GM18508 (cell line): Measurements from ENCODE around the gene FGR.

Source experiments
- ATAC-seq: cut with Tn5 transposase; IDR thresholded peaks from one replicate; pipeline ENCODE4 v1.9.1; 2021; ENCODE audit warnings: moderate number of reproducible peaks; ENCODE audit not compliant: insufficient read depth, unreplicated experiment

FGR gene

DNA sequence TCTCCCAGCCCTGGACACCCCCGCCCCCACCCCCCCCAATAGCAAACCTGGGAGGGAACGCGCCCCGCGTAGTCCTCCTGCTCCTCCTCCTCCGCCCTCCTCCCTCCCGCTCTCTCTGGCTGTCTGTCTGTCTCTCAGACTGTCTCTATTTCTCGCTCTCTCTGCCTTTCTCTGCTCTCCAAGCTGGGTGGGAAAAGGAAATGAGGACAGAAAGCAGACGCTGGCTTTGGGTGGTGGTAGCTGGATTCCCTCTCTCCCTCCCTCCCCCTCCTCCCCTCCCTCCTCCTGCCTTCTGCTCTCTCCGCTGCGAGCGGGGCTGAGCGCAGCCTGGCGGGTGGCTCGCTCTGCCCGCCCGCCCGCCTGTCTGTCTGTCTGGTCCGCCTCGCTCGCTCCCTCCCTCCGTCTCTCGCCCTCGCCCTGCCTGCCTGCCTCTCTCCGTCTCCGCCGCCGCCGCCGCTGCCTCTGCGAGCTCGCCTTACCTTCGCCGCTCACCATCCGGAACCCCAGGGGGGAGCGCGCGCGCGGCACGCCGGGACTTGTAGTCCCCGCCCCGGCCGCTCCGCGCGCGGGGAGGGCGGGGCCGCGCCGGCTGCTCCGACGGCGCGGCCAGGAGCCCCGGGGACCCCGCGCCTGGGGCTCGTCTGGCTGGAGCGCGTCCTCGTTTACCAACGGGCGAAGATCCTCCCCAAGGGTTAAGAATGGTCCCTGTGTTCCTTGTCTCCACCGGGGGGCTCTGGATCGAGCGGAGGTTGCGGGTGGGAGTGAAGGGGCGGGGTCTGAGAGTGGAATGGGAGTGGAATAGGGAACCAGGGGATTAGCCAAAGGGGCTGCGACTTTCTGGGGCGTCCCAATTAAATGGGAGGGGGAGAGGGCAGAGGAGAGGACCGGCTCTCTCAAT lies 31.1 kb downstream of the FGR start, which contains the start of gene AHDC1:
TSS of gene AHDC1 (minus strand) at position 464 of the 898 bp plus-strand sequence. CDS start 52,029 bp downstream, outside the sequence.
- no peak for ATAC-seq

- ATAC-seq, result no peak
Measured at GRCh38 chr1:27603309-27603680, 31.7 kb downstream of the FGR start.

DNA sequence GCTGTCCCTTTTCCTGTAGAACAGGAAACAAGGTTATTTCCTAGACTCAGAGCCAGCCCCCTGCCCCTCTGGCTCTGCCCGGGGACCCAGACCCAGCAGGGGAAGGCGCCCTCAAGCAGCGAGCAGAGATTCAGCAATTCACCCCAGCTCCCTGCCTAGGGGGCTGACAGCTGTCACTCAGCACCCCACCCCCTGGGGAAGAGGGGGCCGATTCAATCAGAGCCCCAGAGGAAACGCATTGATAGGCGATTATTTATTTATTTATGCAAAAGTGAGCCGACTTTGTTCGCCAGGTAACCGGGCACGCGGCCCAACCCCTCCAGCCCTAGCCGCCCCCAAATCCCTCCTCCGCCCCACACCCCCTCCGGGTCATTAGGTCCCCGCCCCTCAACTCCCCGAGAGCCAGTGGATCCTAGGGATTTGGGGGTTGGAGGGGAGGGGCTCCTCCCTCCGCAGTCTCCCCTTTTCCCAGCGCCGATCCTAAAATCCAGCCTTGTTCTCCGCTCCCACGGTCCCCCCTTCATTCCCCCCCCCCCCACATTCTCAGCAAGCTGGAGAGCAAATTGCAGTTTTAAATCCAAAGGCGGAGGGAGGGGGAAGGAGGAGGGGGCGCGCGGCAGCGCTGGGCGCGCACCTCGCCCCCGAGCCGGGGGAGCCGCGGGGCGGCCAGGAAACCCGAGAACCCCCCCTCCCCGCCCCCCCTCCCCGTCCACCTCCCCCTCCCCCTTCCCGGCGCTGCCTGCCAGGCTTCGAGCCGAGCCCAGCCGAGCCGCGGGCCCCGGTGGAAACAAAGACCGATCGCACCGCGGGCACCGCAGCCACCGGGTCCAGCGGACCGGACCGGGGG lies 32.3 kb downstream of the FGR start:
- no peak for ATAC-seq

GRCh38 chr1:27601771-27602461 lies 33.1 kb downstream of the FGR start:
- ATAC-seq, result no peak

GRCh38 chr1:27601321-27601770 lies 33.6 kb downstream of the FGR start:
- no peak for ATAC-seq

DNA sequence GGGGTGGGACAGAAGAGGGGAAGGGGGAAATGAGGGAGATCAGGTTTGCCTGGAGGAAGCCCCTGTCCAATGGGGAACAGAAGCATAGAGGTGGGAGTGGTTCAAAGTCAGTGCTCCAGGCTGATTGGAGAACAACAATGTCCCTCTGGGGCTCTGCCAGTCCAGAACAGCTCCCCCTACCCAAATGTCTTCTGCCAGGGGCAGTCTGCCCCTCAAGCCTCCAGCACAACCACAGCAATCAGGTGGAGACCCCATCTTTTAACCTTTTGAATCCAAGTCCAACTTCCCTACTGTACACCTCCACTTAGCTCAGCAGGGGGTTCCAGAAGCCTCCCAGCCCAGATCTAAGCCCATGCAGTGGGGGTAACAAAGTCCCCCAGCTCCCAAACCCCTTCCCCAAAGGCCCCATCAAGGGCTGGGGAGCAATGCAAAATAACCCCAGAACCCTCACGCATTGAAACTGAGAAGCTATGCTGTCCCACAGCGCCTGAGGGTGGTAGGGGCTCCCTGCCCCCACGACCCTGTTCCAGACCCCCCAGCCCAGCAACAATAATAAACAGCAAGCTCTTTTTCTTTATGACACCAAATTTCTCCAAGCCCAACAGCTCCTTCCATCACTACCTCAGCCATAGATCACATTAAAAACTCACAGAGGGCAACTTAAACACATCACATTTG lies 34.3 kb downstream of the FGR start:
- ATAC-seq, result no peak

DNA sequence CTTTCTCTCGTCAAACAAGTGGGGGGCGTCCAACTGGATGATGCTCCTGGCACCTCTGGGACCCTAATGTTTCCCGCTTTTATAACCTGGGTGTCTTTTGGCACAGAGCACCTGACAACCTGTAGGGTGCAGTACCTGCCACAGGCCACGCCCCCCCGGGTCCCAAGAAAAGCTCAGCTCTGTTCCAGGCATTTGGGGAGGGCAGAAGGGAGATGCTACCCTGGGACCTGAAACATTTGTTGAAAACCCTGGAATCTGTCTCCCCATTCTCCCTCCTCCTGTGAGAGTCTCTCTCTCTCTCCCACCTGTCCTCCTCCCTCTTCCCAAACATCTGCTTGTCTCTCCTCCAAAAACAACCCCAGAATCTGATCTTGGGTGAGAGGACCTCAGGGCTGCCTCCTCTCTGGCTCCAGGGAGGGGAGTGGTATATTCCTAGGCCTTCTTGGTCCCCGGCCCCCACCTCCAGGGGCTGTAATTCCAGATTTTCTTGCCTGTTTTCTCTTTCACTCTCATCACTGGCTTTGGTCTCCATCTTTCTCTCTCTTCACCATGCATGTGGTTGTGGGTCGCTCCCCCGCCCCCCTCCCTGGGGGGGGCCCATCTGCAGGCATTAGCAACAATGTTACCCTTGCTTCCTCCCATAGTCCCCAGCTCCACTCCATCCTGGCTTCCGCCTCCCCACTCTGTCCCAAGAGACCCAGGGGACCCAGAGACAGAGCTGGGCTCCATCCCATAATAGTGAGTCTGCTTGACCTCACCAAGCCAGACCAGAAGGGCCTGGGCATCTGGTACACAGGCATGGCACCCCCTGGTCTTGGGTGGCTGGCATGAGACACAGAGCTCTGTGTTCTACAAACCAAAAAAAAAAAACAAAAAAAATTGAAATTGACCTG lies 35.1 kb downstream of the FGR start:
- no peak for ATAC-seq

DNA sequence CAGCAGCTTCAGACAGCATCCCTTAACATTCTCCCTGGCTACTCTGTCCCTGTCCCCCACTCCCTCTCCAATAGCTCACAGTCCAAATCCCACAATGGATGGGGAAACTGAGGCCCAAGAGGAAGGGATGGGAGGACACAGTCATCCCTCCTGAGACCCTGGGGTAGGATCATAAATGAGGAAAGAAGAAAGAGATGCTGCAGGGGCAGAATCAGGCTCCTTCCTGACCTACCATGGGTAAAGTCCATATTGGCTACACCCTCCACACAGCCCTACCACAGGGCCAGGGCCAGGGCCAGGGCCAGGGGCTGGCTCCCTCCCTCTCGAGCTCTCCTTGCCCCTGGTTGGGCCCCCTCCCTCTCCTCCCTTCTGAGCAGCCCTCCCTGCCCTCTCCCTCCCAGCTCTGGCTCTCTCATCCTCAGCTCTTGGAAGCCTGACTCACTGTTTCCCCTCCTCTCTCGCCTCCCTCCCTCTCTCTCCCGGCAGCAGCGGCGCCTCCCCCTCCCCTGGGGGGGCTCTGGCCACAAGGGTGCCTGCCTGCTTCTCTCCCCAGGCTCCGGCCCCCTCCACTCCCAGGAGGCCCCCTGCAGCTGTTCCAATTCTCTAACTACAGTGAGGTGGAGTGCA lies 36.0 kb downstream of the FGR start:
- ATAC-seq, result no peak

GRCh38 chr1:27598295-27598687 lies 36.7 kb downstream of the FGR start:
- ATAC-seq, result no peak

GRCh38 chr1:27597516-27598294 lies 37.3 kb downstream of the FGR start:
- ATAC-seq, result no peak

- ATAC-seq, result no peak
Measured at GRCh38 chr1:27596986-27597385, 38.0 kb downstream of the FGR start.

- no peak for ATAC-seq
Measured at GRCh38 chr1:27596261-27596660, 38.7 kb downstream of the FGR start.

- no peak for ATAC-seq
Measured at GRCh38 chr1:27595597-27595996, 39.4 kb downstream of the FGR start.

DNA sequence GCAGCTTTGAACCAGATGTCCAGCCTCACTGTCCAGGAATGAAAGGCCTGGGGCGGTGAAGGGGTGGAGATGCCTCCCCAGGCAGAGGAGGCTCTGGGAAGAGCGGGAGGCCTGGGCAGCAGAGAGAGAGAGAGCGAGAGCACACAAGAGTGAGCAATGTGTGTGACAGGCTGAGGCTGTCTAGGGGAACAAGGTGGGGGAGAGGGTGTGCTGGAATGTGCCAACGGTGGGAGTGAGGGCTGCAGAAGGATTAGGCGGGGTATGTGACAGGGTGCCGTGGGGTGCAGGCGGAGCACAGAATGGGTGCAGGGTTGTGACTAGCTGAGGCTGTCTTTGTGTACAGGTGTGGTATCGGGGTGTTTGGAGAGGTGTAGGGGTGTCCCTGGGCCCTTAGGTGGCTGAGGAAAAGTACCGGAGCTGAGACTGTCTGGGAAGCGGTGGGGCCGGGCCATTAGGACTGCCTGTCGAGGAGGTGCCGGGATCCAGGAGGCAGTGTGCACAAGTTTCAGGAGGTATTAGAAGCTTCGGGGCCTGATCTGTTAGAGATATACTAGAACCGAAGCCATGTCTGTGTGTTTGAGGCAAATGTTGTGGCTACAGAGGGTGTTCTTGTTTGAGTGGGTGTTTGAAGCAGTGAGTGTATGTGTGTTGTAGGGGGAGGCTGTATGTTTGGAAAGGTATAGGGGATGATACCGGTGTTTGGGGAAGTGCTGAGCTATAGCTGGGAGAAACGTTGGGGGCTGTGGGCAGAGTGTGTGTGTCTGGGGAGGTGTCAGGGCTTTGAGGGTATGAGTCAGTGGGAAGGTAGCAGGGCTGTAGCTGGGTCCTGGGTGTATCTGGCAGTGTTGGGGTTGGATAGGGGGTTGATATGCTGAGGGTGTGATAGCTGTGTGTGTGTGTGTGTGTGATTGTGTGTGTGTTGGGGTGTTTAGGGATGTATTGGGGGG lies 40.1 kb downstream of the FGR start:
- no peak for ATAC-seq

- ATAC-seq, result no peak
Measured at GRCh38 chr1:27593678-27594563, 41.1 kb downstream of the FGR start.
